Measurements from ENCODE around the gene ITPKB. TPM values are rescaled to one million over a fixed set of nuclear protein-coding genes. Genes with fewer than 3 reads are reported as not detected.

The ITPKB gene
- total RNA-seq, 2 donors from 2014 or later, result 22.4 to 28.3 TPM

GRCh38 chr1:226647719-226648118 lies 91.4 kb downstream of the ITPKB start:
- no peak for DNase-seq
- 95 to 99% methylated on average over 7 to 8 of the region's 8 CpGs for whole genome bisulfite sequencing, 2 experiments (ENCODE audit: insufficient coverage in 1 of 2, insufficient read length in 1 of 2)
- no peaks in the 10 kb centered on the region for H3K9me3 Mint-ChIP-seq
- no peak overlapping the region for H3K27ac Mint-ChIP-seq
- no peak overlapping the region for H3K27ac ChIP-seq (ENCODE audit: low read depth, low read length)
- H3K9ac ChIP-seq (ENCODE audit: extremely low read depth, low read length, poor library complexity, severe bottlenecking), result no peak overlapping the region
- no peak overlapping the region for H3K4me3 Mint-ChIP-seq
- H3K4me1 Mint-ChIP-seq, result peaks cover 19% of the 10 kb centered on the region
- peaks cover 6% of the 10 kb centered on the region for H3K4me1 ChIP-seq (ENCODE audit: control insufficient read depth, insufficient read depth, low read length)
- H3K36me3 Mint-ChIP-seq (ENCODE audit: low read depth), result peaks cover 28% of the 10 kb centered on the region
- no peaks in the 10 kb centered on the region for H3K9me3 ChIP-seq (ENCODE audit: control insufficient read depth, low read length)
- TF ChIP-seq, protein P1, sequence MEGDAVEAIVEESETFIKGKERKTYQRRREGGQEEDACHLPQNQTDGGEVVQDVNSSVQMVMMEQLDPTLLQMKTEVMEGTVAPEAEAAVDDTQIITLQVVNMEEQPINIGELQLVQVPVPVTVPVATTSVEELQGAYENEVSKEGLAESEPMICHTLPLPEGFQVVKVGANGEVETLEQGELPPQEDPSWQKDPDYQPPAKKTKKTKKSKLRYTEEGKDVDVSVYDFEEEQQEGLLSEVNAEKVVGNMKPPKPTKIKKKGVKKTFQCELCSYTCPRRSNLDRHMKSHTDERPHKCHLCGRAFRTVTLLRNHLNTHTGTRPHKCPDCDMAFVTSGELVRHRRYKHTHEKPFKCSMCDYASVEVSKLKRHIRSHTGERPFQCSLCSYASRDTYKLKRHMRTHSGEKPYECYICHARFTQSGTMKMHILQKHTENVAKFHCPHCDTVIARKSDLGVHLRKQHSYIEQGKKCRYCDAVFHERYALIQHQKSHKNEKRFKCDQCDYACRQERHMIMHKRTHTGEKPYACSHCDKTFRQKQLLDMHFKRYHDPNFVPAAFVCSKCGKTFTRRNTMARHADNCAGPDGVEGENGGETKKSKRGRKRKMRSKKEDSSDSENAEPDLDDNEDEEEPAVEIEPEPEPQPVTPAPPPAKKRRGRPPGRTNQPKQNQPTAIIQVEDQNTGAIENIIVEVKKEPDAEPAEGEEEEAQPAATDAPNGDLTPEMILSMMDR (conservative IDR thresholded peaks at IDR 0.05), result no peak
- H3K36me3 ChIP-seq (ENCODE audit: control insufficient read depth, insufficient read depth, low read length), result peaks cover 24% of the 10 kb centered on the region
- H3K4me3 ChIP-seq (ENCODE audit: low read length), result no peak overlapping the region
- no peaks in the 10 kb centered on the region for H3K27me3 ChIP-seq (ENCODE audit: control insufficient read depth, insufficient read depth, low read length, poor library complexity, severe bottlenecking)
- no peaks in the 10 kb centered on the region for H3K27me3 Mint-ChIP-seq (ENCODE audit: insufficient read depth)

- no peak overlapping the region for H3K9ac ChIP-seq (ENCODE audit: extremely low read depth, low read length, poor library complexity, severe bottlenecking)
- H3K4me3 Mint-ChIP-seq, result no peak overlapping the region
- no peak overlapping the region for H3K27ac Mint-ChIP-seq
- H3K4me1 Mint-ChIP-seq, result peaks cover 19% of the 10 kb centered on the region
- peaks cover 24% of the 10 kb centered on the region for H3K36me3 ChIP-seq (ENCODE audit: control insufficient read depth, insufficient read depth, low read length)
- no peaks in the 10 kb centered on the region for H3K9me3 Mint-ChIP-seq
- H3K27me3 ChIP-seq (ENCODE audit: control insufficient read depth, insufficient read depth, low read length, poor library complexity, severe bottlenecking), result no peaks in the 10 kb centered on the region
- no peak overlapping the region for H3K4me3 ChIP-seq (ENCODE audit: low read length)
- no peaks in the 10 kb centered on the region for H3K27me3 Mint-ChIP-seq (ENCODE audit: insufficient read depth)
- peaks cover 34% of the 10 kb centered on the region for H3K36me3 Mint-ChIP-seq (ENCODE audit: low read depth)
- DNase-seq, result no peak
- no peak overlapping the region for H3K27ac ChIP-seq (ENCODE audit: low read depth, low read length)
- TF ChIP-seq, protein P1 (conservative IDR thresholded peaks at IDR 0.05), result no peak
- H3K9me3 ChIP-seq (ENCODE audit: control insufficient read depth, low read length), result no peaks in the 10 kb centered on the region
- WGBS, 2 experiments (ENCODE audit: insufficient coverage in 1 of 2, insufficient read length in 1 of 2), result 94 to 99% methylated on average over 13 to 16 of the region's 16 CpGs
- peaks cover 6% of the 10 kb centered on the region for H3K4me1 ChIP-seq (ENCODE audit: control insufficient read depth, insufficient read depth, low read length)
These were observed 92.1 kb downstream of the ITPKB start for GRCh38 chr1:226646870-226647449.

DNA sequence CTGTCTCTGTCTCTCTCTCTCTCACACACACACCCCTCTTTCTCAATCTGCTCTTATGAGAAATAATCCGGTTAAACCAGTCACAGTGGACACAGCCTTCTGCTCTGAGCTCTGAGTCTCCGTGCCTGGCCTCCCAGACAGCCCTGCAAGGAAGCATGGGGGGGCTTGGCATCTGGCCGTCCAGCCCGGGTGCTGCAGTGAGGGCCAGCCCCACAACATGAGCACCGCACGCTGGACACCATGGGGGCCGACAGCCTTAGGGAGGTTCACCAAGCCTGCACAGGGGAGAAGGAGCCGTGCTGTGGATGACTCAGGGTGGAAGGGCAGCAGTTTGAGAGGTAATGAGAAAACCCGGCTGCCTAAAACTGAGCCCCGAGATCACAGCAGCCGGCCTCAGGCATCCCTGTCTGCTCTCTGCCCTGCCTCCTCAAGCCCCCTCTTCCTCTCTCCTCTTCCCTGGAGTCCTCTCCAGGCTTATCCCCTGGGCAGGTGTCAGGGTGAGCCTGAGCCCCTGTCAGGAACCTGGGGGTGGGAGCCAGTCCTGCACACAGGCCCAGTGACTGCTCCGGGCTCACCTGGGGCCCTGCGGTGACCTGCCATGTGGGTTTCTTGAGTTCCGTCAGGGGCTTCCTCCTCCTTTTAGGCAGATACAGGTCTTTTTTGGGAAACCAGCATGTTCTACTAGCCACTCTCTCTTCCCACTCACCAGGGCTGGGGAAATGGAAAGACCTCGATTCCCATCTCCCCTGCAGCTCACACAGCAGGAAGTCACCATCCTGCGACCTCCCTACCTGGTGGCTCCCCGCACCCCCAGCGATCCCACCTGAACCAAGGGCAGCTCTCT lies 92.8 kb downstream of the ITPKB start:
- Histone ChIP-seq H3K4me3 (ENCODE audit: low read length) (no peak overlapping the region), H3K27ac (ENCODE audit: low read depth, low read length) (no peak overlapping the region), H3K36me3 (ENCODE audit: control insufficient read depth, insufficient read depth, low read length) (peaks cover 24% of the 10 kb centered on the region), H3K27me3 (ENCODE audit: control insufficient read depth, insufficient read depth, low read length, poor library complexity, severe bottlenecking) (no peaks in the 10 kb centered on the region), H3K4me1 (ENCODE audit: control insufficient read depth, insufficient read depth, low read length) (peaks cover 6% of the 10 kb centered on the region), H3K9ac (ENCODE audit: extremely low read depth, low read length, poor library complexity, severe bottlenecking) (no peak overlapping the region), H3K9me3 (ENCODE audit: control insufficient read depth, low read length) (no peaks in the 10 kb centered on the region)
- TF ChIP-seq, protein P1 (conservative IDR thresholded peaks at IDR 0.05), result no peak
- H3K27me3 Mint-ChIP-seq (ENCODE audit: insufficient read depth), result no peaks in the 10 kb centered on the region
- 92 to 93% methylated on average over 11 to 18 of the region's 18 CpGs for WGBS, 2 experiments (ENCODE audit: insufficient coverage in 1 of 2, insufficient read length in 1 of 2)
- H3K9me3 Mint-ChIP-seq, result no peaks in the 10 kb centered on the region
- no peak overlapping the region for H3K27ac Mint-ChIP-seq
- no peak overlapping the region for H3K4me3 Mint-ChIP-seq
- no peak for DNase-seq
- H3K36me3 Mint-ChIP-seq (ENCODE audit: low read depth), result peaks cover 37% of the 10 kb centered on the region
- peaks cover 19% of the 10 kb centered on the region for H3K4me1 Mint-ChIP-seq
